Measurements from ENCODE around the gene TMEM258.

Gene TMEM258

DNA sequence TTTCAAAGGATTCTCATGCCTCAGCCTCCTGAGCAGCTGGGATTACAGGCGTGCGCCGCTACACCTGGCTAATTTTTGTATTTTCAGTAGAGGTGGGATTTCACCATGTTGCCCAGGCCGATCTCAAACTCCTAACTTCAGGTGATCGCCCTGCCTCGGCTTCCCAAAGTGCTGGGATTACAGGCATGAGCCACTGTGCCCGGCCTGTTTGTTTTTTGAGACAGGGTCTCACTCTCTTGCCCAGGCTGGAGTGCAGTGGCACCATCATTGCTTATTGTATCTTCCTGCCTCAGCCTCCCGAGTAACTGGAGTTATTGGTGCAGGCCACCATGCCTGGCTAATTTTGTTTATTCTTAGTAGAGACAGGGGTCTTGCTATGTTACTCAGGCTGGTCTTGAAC, 43.8 kb upstream of the TMEM258 start:
- Histone ChIP-seq H3K9ac (ENCODE audit: low read length) (peak overlapping the region; percentile 8), H3K9me3 (ENCODE audit: control insufficient read depth, low read length) (peaks cover 2% of the 10 kb centered on the region), H3K18ac (ENCODE audit: low read depth in 1 of 2, low read length in 2 of 2) (no peak overlapping the region), H3K27ac (ENCODE audit: low read length, poor library complexity, severe bottlenecking) (no peak overlapping the region), H3K36me3 (ENCODE audit: control insufficient read depth in 1 of 2, insufficient read depth in 2 of 2, low read depth in 1 of 2, low read length in 2 of 2) (peaks cover 47 to 58% of the 10 kb centered on the region in 2 experiments), H3K23ac (ENCODE audit: low read length in 2 of 2) (no peak overlapping the region), H2AFZ (ENCODE audit: low read depth, low read length) (no peak overlapping the region), H3K27me3 (ENCODE audit: control insufficient read depth in 1 of 2, insufficient read depth in 1 of 2, low read length in 2 of 2) (no peaks in the 10 kb centered on the region), H2BK15ac (ENCODE audit: low read depth, poor library complexity, severe bottlenecking) (no peak overlapping the region), H3K4me3 (ENCODE audit: insufficient read depth in 1 of 2, low read depth in 1 of 2, low read length in 2 of 2) (no peak overlapping the region), H2BK120ac (ENCODE audit: low read depth, low read length) (no peak overlapping the region), H4K91ac (ENCODE audit: low read length) (no peak overlapping the region), H2BK5ac (ENCODE audit: low read depth, low read length, poor library complexity, severe bottlenecking) (no peak overlapping the region), H2AK5ac (ENCODE audit: low read length, severe bottlenecking) (no peak overlapping the region), H3K14ac (ENCODE audit: low read length in 2 of 2) (no peak overlapping the region), H3K4me2 (ENCODE audit: low read length, poor library complexity, severe bottlenecking) (no peak overlapping the region), H3K4ac (ENCODE audit: low read depth in 1 of 2, low read length in 2 of 2) (no peak overlapping the region), H3K79me1 (replicated peaks; ENCODE audit: low read length, poor library complexity, severe bottlenecking) (peaks cover 32% of the 10 kb centered on the region), H2BK12ac (ENCODE audit: low read length in 2 of 2) (no peak overlapping the region), H3K4me1 (ENCODE audit: control insufficient read depth, insufficient read depth, low read depth, low read length) (peaks cover 24% of the 10 kb centered on the region), H4K8ac (ENCODE audit: low read length) (no peak overlapping the region)
- WGBS: 98% methylated on average over 8 of the region's 8 CpGs
- no peak for DNase-seq

DNA sequence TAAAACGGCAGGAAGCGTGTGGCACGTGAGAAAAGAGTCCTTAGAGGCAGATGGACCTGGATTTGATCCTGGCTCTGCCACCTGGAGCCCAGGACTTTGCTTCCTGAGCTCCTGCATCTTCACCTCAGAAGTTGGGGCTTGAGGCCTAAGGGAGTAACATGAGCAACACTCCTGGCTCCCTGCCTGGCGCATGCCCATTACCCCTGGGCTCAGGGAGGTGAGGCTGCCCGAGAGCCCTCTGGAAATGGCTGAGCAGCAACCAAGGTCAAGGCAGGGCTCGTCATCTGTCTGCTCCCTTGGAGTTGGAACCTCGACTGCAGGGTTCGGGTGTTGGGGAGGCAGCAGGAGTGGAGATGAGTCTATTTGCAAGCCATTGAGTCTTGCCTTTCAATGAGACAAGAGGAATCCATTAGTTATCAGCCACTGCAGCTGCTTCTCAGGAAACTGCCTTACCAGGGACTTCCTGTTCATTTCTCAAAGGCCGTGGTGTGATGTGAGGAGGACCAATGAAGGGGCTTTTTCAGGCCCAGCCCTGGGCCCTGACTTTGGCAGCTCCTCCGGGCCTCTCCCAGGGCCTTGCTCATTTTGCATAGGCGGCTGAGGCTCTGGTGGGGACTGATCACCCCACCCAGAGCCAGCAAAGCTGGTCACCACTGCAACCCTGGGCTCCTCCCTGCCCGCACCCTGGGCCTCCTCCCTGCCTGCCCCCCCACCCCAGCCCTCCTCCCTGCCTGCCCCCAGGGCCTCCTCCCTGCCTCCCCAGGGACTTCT, 42.1 kb upstream of the TMEM258 start:
- WGBS: 41% methylated on average over 12 of the region's 12 CpGs
- peak overlapping the region; percentile 44 for H4K91ac ChIP-seq (ENCODE audit: low read length)
- peak overlapping the region; percentile 3 for H3K27ac ChIP-seq (ENCODE audit: low read length, poor library complexity, severe bottlenecking)
- peak overlapping the region; percentile 89 for H2BK120ac ChIP-seq (ENCODE audit: low read depth, low read length)
- H3K4ac ChIP-seq (ENCODE audit: low read depth in 1 of 2, low read length in 2 of 2): peak overlapping the region; percentile 62 to 87
- peak overlapping the region; percentile 33 to 97 for H3K18ac ChIP-seq (ENCODE audit: low read depth in 1 of 2, low read length in 2 of 2)
- peak overlapping the region; percentile 88 for H4K8ac ChIP-seq (ENCODE audit: low read length)
- H3K23ac ChIP-seq (ENCODE audit: low read length in 2 of 2): peak overlapping the region in 1 of 2 experiments; percentile 11
- H3K27me3 ChIP-seq (ENCODE audit: control insufficient read depth in 1 of 2, insufficient read depth in 1 of 2, low read length in 2 of 2): no peaks in the 10 kb centered on the region
- H3K4me3 ChIP-seq (ENCODE audit: insufficient read depth in 1 of 2, low read depth in 1 of 2, low read length in 2 of 2): no peak overlapping the region
- peaks cover 30 to 47% of the 10 kb centered on the region in 2 experiments for H3K36me3 ChIP-seq (ENCODE audit: control insufficient read depth in 1 of 2, insufficient read depth in 2 of 2, low read depth in 1 of 2, low read length in 2 of 2)
- no peaks in the 10 kb centered on the region for H3K9me3 ChIP-seq (ENCODE audit: control insufficient read depth, low read length)
- H2AFZ ChIP-seq (ENCODE audit: low read depth, low read length): no peak overlapping the region
- peak overlapping the region; percentile 7 to 90 for H2BK12ac ChIP-seq (ENCODE audit: low read length in 2 of 2)
- no peak overlapping the region for H2BK5ac ChIP-seq (ENCODE audit: low read depth, low read length, poor library complexity, severe bottlenecking)
- H2AK5ac ChIP-seq (ENCODE audit: low read length, severe bottlenecking): no peak overlapping the region
- peaks cover 32% of the 10 kb centered on the region for H3K79me1 ChIP-seq (replicated peaks; ENCODE audit: low read length, poor library complexity, severe bottlenecking)
- peak; percentile 93 for DNase-seq
- peak overlapping the region; percentile 58 for H2BK15ac ChIP-seq (ENCODE audit: low read depth, poor library complexity, severe bottlenecking)
- no peak overlapping the region for H3K4me2 ChIP-seq (ENCODE audit: low read length, poor library complexity, severe bottlenecking)
- peak overlapping the region in 1 of 2 experiments; percentile 68 for H3K14ac ChIP-seq (ENCODE audit: low read length in 2 of 2)
- H3K9ac ChIP-seq (ENCODE audit: low read length): peak overlapping the region; percentile 71
- peaks cover 31% of the 10 kb centered on the region for H3K4me1 ChIP-seq (ENCODE audit: control insufficient read depth, insufficient read depth, low read depth, low read length)

DNA sequence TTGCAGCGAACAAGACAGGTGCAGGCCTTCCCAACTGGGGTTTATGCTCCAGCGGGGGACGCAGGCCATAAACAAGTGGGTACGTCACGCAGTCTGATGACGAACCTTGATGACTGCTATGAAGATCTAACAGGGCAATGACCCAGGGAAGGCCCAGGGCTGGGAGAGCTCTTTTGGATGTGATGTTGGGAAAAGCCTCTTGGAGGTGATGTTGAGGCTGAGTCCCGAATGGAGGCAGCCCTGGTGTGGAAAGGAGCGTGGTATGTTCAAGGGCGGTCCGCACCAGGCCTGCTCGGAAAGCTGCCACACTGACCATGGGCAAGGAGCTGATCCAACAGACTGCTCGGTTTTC, 41.5 kb upstream of the TMEM258 start:
- peaks cover 35% of the 10 kb centered on the region for H3K4me1 ChIP-seq (ENCODE audit: control insufficient read depth, insufficient read depth, low read depth, low read length)
- DNase-seq: no peak
- no peak overlapping the region for H3K27ac ChIP-seq (ENCODE audit: low read length, poor library complexity, severe bottlenecking)
- H2BK12ac ChIP-seq (ENCODE audit: low read length in 2 of 2): peak overlapping the region; percentile 7 to 90
- no peak overlapping the region for H3K4me3 ChIP-seq (ENCODE audit: insufficient read depth in 1 of 2, low read depth in 1 of 2, low read length in 2 of 2)
- H2BK15ac ChIP-seq (ENCODE audit: low read depth, poor library complexity, severe bottlenecking): peak overlapping the region; percentile 58
- no peak overlapping the region for H3K9ac ChIP-seq (ENCODE audit: low read length)
- H3K36me3 ChIP-seq (ENCODE audit: control insufficient read depth in 1 of 2, insufficient read depth in 2 of 2, low read depth in 1 of 2, low read length in 2 of 2): peaks cover 26 to 44% of the 10 kb centered on the region in 2 experiments
- H4K8ac ChIP-seq (ENCODE audit: low read length): no peak overlapping the region
- H3K4ac ChIP-seq (ENCODE audit: low read depth in 1 of 2, low read length in 2 of 2): peak overlapping the region; percentile 62 to 79
- peak overlapping the region; percentile 12 for H2BK120ac ChIP-seq (ENCODE audit: low read depth, low read length)
- peak overlapping the region in 1 of 2 experiments; percentile 68 for H3K23ac ChIP-seq (ENCODE audit: low read length in 2 of 2)
- WGBS: 96% methylated on average over 12 of the region's 12 CpGs
- no peaks in the 10 kb centered on the region for H3K9me3 ChIP-seq (ENCODE audit: control insufficient read depth, low read length)
- H2BK5ac ChIP-seq (ENCODE audit: low read depth, low read length, poor library complexity, severe bottlenecking): no peak overlapping the region
- H3K14ac ChIP-seq (ENCODE audit: low read length in 2 of 2): no peak overlapping the region
- H2AFZ ChIP-seq (ENCODE audit: low read depth, low read length): no peak overlapping the region
- H3K4me2 ChIP-seq (ENCODE audit: low read length, poor library complexity, severe bottlenecking): no peak overlapping the region
- no peak overlapping the region for H2AK5ac ChIP-seq (ENCODE audit: low read length, severe bottlenecking)
- H3K27me3 ChIP-seq (ENCODE audit: control insufficient read depth in 1 of 2, insufficient read depth in 1 of 2, low read length in 2 of 2): no peaks in the 10 kb centered on the region
- H4K91ac ChIP-seq (ENCODE audit: low read length): peak overlapping the region; percentile 44
- peak overlapping the region; percentile 23 to 97 for H3K18ac ChIP-seq (ENCODE audit: low read depth in 1 of 2, low read length in 2 of 2)
- peaks cover 30% of the 10 kb centered on the region for H3K79me1 ChIP-seq (replicated peaks; ENCODE audit: low read length, poor library complexity, severe bottlenecking)

DNA sequence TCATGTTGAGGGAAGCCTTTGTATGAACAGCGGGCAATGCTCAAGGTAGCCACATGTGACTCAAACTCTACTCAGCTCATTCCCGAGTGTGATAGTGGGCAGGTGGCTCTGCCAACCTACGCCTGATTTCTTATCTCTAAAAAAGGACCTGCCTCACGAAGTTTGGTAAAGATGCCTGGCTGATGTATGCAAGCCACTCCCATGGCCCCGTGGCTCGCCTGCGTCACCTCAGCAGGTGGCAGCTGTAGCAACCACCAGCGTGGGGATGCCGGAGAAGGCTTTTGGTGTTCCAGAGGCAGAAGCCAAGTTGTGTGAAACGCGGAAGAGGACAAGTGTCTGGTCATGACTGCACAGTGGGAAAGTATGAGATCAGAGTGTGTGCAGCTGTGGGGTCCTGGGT, 41.1 kb upstream of the TMEM258 start:
- Histone ChIP-seq H3K79me1 (replicated peaks; ENCODE audit: low read length, poor library complexity, severe bottlenecking) (peaks cover 26% of the 10 kb centered on the region), H2BK12ac (ENCODE audit: low read length in 2 of 2) (peak overlapping the region in 1 of 2 experiments; percentile 90)
- 96% methylated on average over 11 of the region's 11 CpGs for WGBS

More for the DNA sequence above, 41.1 kb upstream of the TMEM258 start:
- H3K4me2 ChIP-seq (ENCODE audit: low read length, poor library complexity, severe bottlenecking): no peak overlapping the region
- no peaks in the 10 kb centered on the region for H3K27me3 ChIP-seq (ENCODE audit: control insufficient read depth in 1 of 2, insufficient read depth in 1 of 2, low read length in 2 of 2)
- peak overlapping the region in 1 of 2 experiments; percentile 35 for H3K18ac ChIP-seq (ENCODE audit: low read depth in 1 of 2, low read length in 2 of 2)
- peak overlapping the region; percentile 21 for H4K91ac ChIP-seq (ENCODE audit: low read length)
- no peak for DNase-seq
- H3K14ac ChIP-seq (ENCODE audit: low read length in 2 of 2): no peak overlapping the region
- peaks cover 22 to 40% of the 10 kb centered on the region in 2 experiments for H3K36me3 ChIP-seq (ENCODE audit: control insufficient read depth in 1 of 2, insufficient read depth in 2 of 2, low read depth in 1 of 2, low read length in 2 of 2)
- no peak overlapping the region for H4K8ac ChIP-seq (ENCODE audit: low read length)
- no peak overlapping the region for H2BK5ac ChIP-seq (ENCODE audit: low read depth, low read length, poor library complexity, severe bottlenecking)
- H3K4me1 ChIP-seq (ENCODE audit: control insufficient read depth, insufficient read depth, low read depth, low read length): peaks cover 36% of the 10 kb centered on the region
- H3K4me3 ChIP-seq (ENCODE audit: insufficient read depth in 1 of 2, low read depth in 1 of 2, low read length in 2 of 2): no peak overlapping the region
- H2AFZ ChIP-seq (ENCODE audit: low read depth, low read length): no peak overlapping the region
- H2AK5ac ChIP-seq (ENCODE audit: low read length, severe bottlenecking): no peak overlapping the region
- no peak overlapping the region for H2BK120ac ChIP-seq (ENCODE audit: low read depth, low read length)
- no peak overlapping the region for H3K27ac ChIP-seq (ENCODE audit: low read length, poor library complexity, severe bottlenecking)
- no peaks in the 10 kb centered on the region for H3K9me3 ChIP-seq (ENCODE audit: control insufficient read depth, low read length)
- H3K23ac ChIP-seq (ENCODE audit: low read length in 2 of 2): no peak overlapping the region
- H2BK15ac ChIP-seq (ENCODE audit: low read depth, poor library complexity, severe bottlenecking): no peak overlapping the region
- peak overlapping the region in 1 of 2 experiments; percentile 64 for H3K4ac ChIP-seq (ENCODE audit: low read depth in 1 of 2, low read length in 2 of 2)
- no peak overlapping the region for H3K9ac ChIP-seq (ENCODE audit: low read length)
